ENCODE measurements around the gene TTC4.

DNA sequence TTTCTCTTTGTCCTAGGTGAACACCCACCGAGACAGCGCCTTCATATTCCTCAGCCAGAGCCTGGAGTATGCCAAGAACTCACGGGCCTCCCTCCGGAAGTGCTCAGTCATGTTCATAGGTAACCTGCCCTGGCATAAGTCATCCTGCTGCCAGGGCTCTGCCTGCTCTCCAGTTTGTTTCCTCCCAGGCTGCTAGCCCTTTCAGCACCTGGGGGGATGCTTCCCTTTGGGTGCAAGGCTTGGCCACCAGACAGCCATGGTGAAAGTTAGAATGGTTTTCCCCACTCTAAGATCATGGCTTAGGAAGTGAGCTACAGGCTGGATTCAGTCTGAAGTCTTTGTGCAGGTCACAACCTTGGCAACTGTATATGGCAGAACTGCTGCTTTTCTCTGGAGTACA is 9.2 kb upstream of the TTC4 start:
- TF ChIP-seq, protein P1, sequence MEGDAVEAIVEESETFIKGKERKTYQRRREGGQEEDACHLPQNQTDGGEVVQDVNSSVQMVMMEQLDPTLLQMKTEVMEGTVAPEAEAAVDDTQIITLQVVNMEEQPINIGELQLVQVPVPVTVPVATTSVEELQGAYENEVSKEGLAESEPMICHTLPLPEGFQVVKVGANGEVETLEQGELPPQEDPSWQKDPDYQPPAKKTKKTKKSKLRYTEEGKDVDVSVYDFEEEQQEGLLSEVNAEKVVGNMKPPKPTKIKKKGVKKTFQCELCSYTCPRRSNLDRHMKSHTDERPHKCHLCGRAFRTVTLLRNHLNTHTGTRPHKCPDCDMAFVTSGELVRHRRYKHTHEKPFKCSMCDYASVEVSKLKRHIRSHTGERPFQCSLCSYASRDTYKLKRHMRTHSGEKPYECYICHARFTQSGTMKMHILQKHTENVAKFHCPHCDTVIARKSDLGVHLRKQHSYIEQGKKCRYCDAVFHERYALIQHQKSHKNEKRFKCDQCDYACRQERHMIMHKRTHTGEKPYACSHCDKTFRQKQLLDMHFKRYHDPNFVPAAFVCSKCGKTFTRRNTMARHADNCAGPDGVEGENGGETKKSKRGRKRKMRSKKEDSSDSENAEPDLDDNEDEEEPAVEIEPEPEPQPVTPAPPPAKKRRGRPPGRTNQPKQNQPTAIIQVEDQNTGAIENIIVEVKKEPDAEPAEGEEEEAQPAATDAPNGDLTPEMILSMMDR (IDR thresholded peaks at IDR 0.05): no peak
- TF ChIP-seq, protein P2, sequence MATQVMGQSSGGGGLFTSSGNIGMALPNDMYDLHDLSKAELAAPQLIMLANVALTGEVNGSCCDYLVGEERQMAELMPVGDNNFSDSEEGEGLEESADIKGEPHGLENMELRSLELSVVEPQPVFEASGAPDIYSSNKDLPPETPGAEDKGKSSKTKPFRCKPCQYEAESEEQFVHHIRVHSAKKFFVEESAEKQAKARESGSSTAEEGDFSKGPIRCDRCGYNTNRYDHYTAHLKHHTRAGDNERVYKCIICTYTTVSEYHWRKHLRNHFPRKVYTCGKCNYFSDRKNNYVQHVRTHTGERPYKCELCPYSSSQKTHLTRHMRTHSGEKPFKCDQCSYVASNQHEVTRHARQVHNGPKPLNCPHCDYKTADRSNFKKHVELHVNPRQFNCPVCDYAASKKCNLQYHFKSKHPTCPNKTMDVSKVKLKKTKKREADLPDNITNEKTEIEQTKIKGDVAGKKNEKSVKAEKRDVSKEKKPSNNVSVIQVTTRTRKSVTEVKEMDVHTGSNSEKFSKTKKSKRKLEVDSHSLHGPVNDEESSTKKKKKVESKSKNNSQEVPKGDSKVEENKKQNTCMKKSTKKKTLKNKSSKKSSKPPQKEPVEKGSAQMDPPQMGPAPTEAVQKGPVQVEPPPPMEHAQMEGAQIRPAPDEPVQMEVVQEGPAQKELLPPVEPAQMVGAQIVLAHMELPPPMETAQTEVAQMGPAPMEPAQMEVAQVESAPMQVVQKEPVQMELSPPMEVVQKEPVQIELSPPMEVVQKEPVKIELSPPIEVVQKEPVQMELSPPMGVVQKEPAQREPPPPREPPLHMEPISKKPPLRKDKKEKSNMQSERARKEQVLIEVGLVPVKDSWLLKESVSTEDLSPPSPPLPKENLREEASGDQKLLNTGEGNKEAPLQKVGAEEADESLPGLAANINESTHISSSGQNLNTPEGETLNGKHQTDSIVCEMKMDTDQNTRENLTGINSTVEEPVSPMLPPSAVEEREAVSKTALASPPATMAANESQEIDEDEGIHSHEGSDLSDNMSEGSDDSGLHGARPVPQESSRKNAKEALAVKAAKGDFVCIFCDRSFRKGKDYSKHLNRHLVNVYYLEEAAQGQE (IDR thresholded peaks at IDR 0.05; ENCODE audit: insufficient read depth in 1 of 2, low read depth in 2 of 2, low read length in 1 of 2): no peak; a peak in 1 of 4 replicates
- TF ChIP-seq POLR2AphosphoS5 (IDR thresholded peaks at IDR 0.05; ENCODE audit: low read depth, low read length): no peak

Measured in Panc1 (cell line).